Subcutaneous abdominal adipose tissue (tissue), 5 donors: ENCODE measurements around the gene DAB2IP.

Experiments
- H3K27ac ChIP-seq: one replicate; pipeline ENCODE4 v1.7.0; 2013; ENCODE audit warnings: low read depth, mild to moderate bottlenecking, inconsistent platforms, low read length, moderate library complexity
- H3K27me3 ChIP-seq, 5 donors: one replicate each; pipeline ENCODE4 v1.7.0; 2013; ENCODE audit warnings: low read length in 5 of 5, inconsistent platforms in 1 of 5; ENCODE audit not compliant: control insufficient read depth in 5 of 5, insufficient read depth in 4 of 5
- H3K36me3 ChIP-seq, 5 donors: one replicate each; pipeline ENCODE4 v1.7.0; 2013; ENCODE audit warnings: low read length in 5 of 5; ENCODE audit not compliant: control insufficient read depth in 5 of 5, insufficient read depth in 5 of 5
- H3K4me1 ChIP-seq, 5 donors: one replicate each; pipeline ENCODE4 v1.7.0; 2013; ENCODE audit warnings: low read length in 5 of 5, mild to moderate bottlenecking in 3 of 5, moderate library complexity in 1 of 5; ENCODE audit not compliant: control insufficient read depth in 5 of 5, insufficient read depth in 5 of 5
- H3K4me3 ChIP-seq, 5 donors: one replicate each; pipeline ENCODE4 v1.7.0; 2013; ENCODE audit warnings: low read length in 5 of 5, low read depth in 1 of 5
- H3K9ac ChIP-seq, 5 donors: one replicate each; pipeline ENCODE4 v1.7.0; 2013; ENCODE audit warnings: low read length in 5 of 5, mild to moderate bottlenecking in 4 of 5, moderate library complexity in 3 of 5
- H3K9me3 ChIP-seq, 5 donors: one replicate each; pipeline ENCODE4 v1.7.0; 2013; ENCODE audit warnings: low read length in 5 of 5; ENCODE audit not compliant: control insufficient read depth in 5 of 5
- donor health status: healthy.
- donor health status: healthy.
- donor health status: healthy.
- donor health status: healthy.
- donor health status: healthy.

DAB2IP gene

GRCh38 chr9:121625590-121625989 is 25.8 kb upstream of the DAB2IP start:
- H3K9ac ChIP-seq: peak overlapping the region in 1 of 5 donors; percentile 35
- H3K36me3 ChIP-seq: no peaks in the 10 kb centered on the region
- no peaks in the 10 kb centered on the region for H3K27me3 ChIP-seq
- no peak overlapping the region for H3K4me3 ChIP-seq
- no peaks in the 10 kb centered on the region for H3K9me3 ChIP-seq
- H3K27ac ChIP-seq: no peak overlapping the region
- peaks cover 3 to 33% (median 26%) of the 10 kb centered on the region in 5 donors for H3K4me1 ChIP-seq

DNA sequence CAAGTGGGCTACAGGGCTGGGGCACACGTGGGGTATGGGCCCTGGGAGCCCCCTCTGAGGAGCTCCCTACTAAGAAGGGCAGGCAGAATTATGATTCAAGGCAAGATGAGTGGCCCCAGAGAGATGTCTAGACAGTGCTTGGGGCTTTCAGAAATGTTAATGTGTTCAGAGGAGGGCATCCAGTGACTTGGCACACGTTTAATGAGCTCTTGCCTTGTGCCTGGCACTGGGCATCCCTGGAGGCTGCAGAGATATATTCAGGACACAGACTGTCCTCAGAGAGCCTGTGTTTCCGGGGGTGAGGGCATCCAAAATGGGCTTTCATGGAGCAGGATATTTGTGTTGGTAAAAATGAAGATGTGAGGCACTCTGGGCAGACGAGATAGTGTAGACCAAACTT is 25.4 kb upstream of the DAB2IP start:
- no peak overlapping the region for H3K9ac ChIP-seq
- no peak overlapping the region for H3K27ac ChIP-seq
- no peaks in the 10 kb centered on the region for H3K9me3 ChIP-seq
- H3K27me3 ChIP-seq: no peaks in the 10 kb centered on the region
- no peak overlapping the region for H3K4me3 ChIP-seq
- H3K4me1 ChIP-seq: peaks cover 3 to 30% (median 23%) of the 10 kb centered on the region in 5 donors
- no peaks in the 10 kb centered on the region for H3K36me3 ChIP-seq

DNA sequence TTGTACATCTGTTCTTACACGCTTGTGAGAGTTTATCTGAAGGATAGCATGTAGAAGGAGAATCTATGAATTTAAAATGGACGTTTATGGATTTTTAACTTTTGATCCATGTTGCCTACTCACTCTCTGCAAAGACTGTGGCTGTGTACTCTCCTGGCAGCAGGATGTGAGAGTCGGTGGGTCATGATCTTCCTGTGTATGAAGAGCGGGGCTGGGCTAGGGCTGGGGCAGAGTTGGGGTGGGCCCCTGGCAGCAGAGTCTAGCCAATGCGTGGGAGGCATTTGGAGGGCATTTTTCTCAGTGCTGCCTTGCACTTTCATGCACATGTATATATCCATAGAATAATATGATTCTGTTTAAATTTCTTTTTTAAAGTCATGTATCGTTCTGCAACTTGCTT is 24.0 kb upstream of the DAB2IP start:
- Histone ChIP-seq H3K4me1 (peaks cover 3 to 27% (median 19%) of the 10 kb centered on the region in 5 donors), H3K27me3 (no peaks in the 10 kb centered on the region), H3K9ac (no peak overlapping the region), H3K9me3 (no peaks in the 10 kb centered on the region), H3K36me3 (no peaks in the 10 kb centered on the region), H3K4me3 (no peak overlapping the region), H3K27ac (no peak overlapping the region)

- H3K27me3 ChIP-seq: no peaks in the 10 kb centered on the region
- H3K4me3 ChIP-seq: no peak overlapping the region
- H3K9ac ChIP-seq: no peak overlapping the region
- H3K4me1 ChIP-seq: peaks cover 0 to 19% (median 10%) of the 10 kb centered on the region in 5 donors
- no peak overlapping the region for H3K27ac ChIP-seq
- H3K36me3 ChIP-seq: no peaks in the 10 kb centered on the region
- H3K9me3 ChIP-seq: no peaks in the 10 kb centered on the region
Observed at GRCh38 chr9:121628401-121628800, 23.0 kb upstream of the DAB2IP start.

GRCh38 chr9:121631115-121631514 is 20.3 kb upstream of the DAB2IP start:
- Histone ChIP-seq H3K36me3 (no peaks in the 10 kb centered on the region), H3K9ac (no peak overlapping the region), H3K4me1 (peaks cover 0 to 20% (median 16%) of the 10 kb centered on the region in 5 donors), H3K27me3 (no peaks in the 10 kb centered on the region), H3K9me3 (no peaks in the 10 kb centered on the region), H3K27ac (no peak overlapping the region), H3K4me3 (no peak overlapping the region)

GRCh38 chr9:121631978-121632418 is 19.4 kb upstream of the DAB2IP start:
- H3K27ac ChIP-seq: no peak overlapping the region

GRCh38 chr9:121633119-121633714 is 18.2 kb upstream of the DAB2IP start:
- no peaks in the 10 kb centered on the region for H3K36me3 ChIP-seq
- no peak overlapping the region for H3K9ac ChIP-seq
- H3K9me3 ChIP-seq: no peaks in the 10 kb centered on the region
- no peak overlapping the region for H3K27ac ChIP-seq
- peaks cover 2 to 39% (median 34%) of the 10 kb centered on the region in 5 donors for H3K4me1 ChIP-seq
- H3K4me3 ChIP-seq: no peak overlapping the region
- H3K27me3 ChIP-seq: no peaks in the 10 kb centered on the region

More at GRCh38 chr9:121631978-121632418, 19.4 kb upstream of the DAB2IP start:
- peaks cover 0 to 28% (median 24%) of the 10 kb centered on the region in 5 donors for H3K4me1 ChIP-seq
- H3K4me3 ChIP-seq: no peak overlapping the region
- H3K36me3 ChIP-seq: no peaks in the 10 kb centered on the region
- no peaks in the 10 kb centered on the region for H3K9me3 ChIP-seq
- H3K27me3 ChIP-seq: no peaks in the 10 kb centered on the region
- no peak overlapping the region for H3K9ac ChIP-seq

DNA sequence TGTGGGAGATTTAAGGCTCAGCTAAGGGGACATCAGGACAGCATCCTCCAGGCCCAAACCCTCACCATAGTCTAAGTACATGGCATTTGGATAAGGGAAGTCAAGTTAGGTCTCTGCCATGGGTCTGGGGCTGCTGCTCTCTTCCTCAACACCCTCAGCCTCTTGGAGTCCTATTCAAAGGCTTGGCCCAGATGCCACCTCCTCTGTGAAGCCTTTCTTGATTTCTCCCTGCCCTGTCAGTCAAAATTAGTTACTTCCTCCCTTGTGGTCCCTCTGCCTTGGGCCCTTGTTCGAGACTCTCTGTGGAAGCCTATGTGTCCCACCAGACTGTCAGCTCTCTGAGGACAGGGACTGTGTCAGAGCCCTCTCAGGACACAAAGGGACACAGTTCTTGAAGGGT is 17.7 kb upstream of the DAB2IP start:
- Histone ChIP-seq H3K36me3 (no peaks in the 10 kb centered on the region), H3K9ac (no peak overlapping the region), H3K9me3 (no peaks in the 10 kb centered on the region), H3K4me1 (peaks cover 2 to 42% (median 38%) of the 10 kb centered on the region in 5 donors), H3K27ac (no peak overlapping the region), H3K27me3 (no peaks in the 10 kb centered on the region), H3K4me3 (no peak overlapping the region)

DNA sequence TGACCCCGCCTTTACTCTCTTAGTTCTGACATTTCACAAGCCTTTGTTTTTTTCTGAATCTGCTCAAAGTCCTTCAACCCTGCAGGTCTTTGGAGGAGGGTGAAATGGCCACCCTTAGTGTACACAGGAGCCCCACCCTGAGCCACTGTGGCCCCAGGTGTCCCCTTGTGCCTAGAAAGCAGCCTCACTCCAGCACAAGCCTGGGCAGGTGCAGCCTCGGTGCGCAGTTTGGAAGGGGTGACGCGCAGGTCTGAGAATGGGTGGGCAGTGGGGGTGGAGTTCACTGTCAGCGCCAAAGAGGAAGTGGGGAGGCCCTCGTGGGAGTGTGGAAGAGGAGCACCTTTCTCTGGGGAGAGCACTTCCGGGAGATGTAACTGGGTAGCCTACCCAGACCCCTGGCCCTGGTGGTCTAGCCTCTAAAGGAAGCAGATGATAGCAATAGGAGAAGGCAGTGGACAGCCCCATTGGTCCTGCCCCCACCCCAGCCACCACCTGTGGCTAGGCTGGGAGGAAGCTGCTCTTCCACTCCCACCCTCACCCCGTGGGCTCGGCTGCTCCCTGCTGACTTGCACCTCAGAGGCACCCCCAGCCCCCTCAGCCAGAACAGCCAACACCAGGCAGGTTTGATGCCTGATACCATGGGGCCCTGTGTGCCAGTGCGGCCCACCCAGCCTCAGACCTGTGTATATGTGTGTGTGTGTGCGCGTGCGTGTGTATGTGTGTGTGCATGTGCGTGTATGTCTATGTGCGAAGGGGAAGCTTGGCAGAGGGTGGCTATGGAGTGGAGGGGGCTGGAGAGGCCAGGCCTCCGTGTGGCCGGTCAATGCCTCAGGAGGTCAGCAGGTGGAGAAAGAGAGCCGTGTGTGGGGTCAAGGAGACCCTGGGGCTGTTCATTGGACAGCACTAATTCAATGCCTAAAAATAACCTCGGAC is 16.8 kb upstream of the DAB2IP start:
- Histone ChIP-seq H3K4me3 (no peak overlapping the region), H3K9me3 (peaks cover 0 to 4% (median 0%) of the 10 kb centered on the region in 5 donors), H3K27me3 (no peaks in the 10 kb centered on the region), H3K27ac (no peak overlapping the region), H3K4me1 (peaks cover 2 to 43% (median 42%) of the 10 kb centered on the region in 5 donors), H3K36me3 (no peaks in the 10 kb centered on the region), H3K9ac (no peak overlapping the region)

DNA sequence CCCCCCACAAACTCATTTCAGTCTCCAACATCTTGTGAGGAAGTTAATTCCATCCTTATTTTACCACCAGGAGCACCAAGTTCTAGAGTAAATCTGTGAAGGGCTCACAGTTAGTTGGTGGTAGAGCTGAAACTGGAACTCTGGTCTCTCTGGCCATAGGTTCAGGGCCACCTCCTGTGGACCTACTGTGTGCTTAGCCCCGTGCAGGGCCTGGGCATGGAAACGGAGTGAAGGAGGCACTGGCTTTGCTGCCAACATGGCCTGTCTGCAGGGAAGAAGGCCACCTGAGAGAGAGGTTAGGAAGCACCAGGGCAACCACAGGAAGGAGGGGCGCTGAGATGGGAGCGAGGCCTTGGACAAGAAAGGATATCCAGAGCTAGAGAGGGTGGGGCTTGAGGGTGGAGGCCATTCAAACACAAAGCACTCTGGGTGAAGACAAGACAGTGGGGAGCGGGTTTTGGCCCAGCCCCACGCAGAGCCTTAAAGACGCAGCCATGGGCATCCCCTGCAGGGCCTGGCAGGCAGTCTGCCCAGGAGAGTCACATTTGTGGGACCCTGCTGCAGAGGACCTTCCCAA is 16.0 kb upstream of the DAB2IP start:
- H3K4me1 ChIP-seq: peaks cover 5 to 51% (median 50%) of the 10 kb centered on the region in 5 donors
- H3K36me3 ChIP-seq: no peaks in the 10 kb centered on the region
- H3K4me3 ChIP-seq: no peak overlapping the region
- no peaks in the 10 kb centered on the region for H3K27me3 ChIP-seq
- no peak overlapping the region for H3K9ac ChIP-seq
- H3K9me3 ChIP-seq: peaks cover 0 to 4% (median 0%) of the 10 kb centered on the region in 5 donors
- no peak overlapping the region for H3K27ac ChIP-seq
